ENCODE results near the gene AICDA.

GRCh38 chr12:8644345-8645248, 31.9 kb upstream of the AICDA start:
- TF ChIP-seq CTCF (conservative IDR thresholded peaks at IDR 0.05 in 1 of 2, IDR thresholded peaks at IDR 0.05 in 1 of 2; ENCODE audit: extremely low read depth in 1 of 2, insufficient read depth in 1 of 2, low read depth in 1 of 2, low read length in 2 of 2) (no peak), EZH2 (IDR thresholded peaks at IDR 0.05; ENCODE audit: borderline replicate concordance, low read length) (no peak)
